Left renal pelvis (tissue), 4 donors: ENCODE measurements around the gene EID2. TPM values are rescaled to one million over a fixed set of nuclear protein-coding genes. Genes with fewer than 3 reads are reported as not detected.

Source experiments
- DNase-seq, 4 donors: peaks; one replicate each; pipeline ENCODE4 v3.0.0-alpha.2; 2013; ENCODE audit warnings: low read depth in 4 of 4, low spot score in 3 of 4
- polyA plus RNA-seq, 4 donors: library from polyadenylated mRNA; unstranded; fragments of 120-200 nt; gene quantifications; one replicate each; pipeline ENCODE4 v1.2.1, GENCODE V29; 2013; ENCODE audit not compliant: insufficient read length in 4 of 4

Gene EID2
- polyA plus RNA-seq, 4 donors, result 16.2 to 24.3 (median 20.1) TPM

GRCh38 chr19:39506944-39507714 is 32.8 kb downstream of the EID2 start:
- no peak for DNase-seq

GRCh38 chr19:39506598-39506943 is 33.4 kb downstream of the EID2 start:
- DNase-seq, result no peak

- no peak for DNase-seq
Measured at GRCh38 chr19:39502640-39503417, 37.1 kb downstream of the EID2 start.

GRCh38 chr19:39501340-39501739 is 38.6 kb downstream of the EID2 start:
- DNase-seq, result no peak

- no peak for DNase-seq
Measured at GRCh38 chr19:39500543-39500942, 39.4 kb downstream of the EID2 start.

- no peak for DNase-seq
Measured at GRCh38 chr19:39499932-39500331, 40.0 kb downstream of the EID2 start.

- no peak for DNase-seq
Measured at GRCh38 chr19:39498798-39499642, 40.9 kb downstream of the EID2 start, which contains the start of gene DLL3. TSS of gene DLL3 (plus strand) at chr19:39498947. CDS start at chr19:39498975, 28 bp downstream.

- no peak for DNase-seq
Measured at GRCh38 chr19:39497996-39498797, 41.8 kb downstream of the EID2 start.

- no peak for DNase-seq
Measured at GRCh38 chr19:39497701-39497995, 42.3 kb downstream of the EID2 start.

GRCh38 chr19:39496063-39496462 is 43.9 kb downstream of the EID2 start:
- no peak for DNase-seq

- DNase-seq, result no peak
Measured at GRCh38 chr19:39494661-39495060, 45.3 kb downstream of the EID2 start.

- no peak for DNase-seq
Measured at GRCh38 chr19:39492788-39493187, 47.2 kb downstream of the EID2 start.

- DNase-seq, result no peak
Measured at GRCh38 chr19:39492225-39492624, 47.7 kb downstream of the EID2 start.

- no peak for DNase-seq
Measured at GRCh38 chr19:39489756-39490155, 50.2 kb downstream of the EID2 start.

Other genes with a start within 250 kb of the EID2 start
- not detected for gene IFNL1, start 243.8 kb downstream of the EID2 start, polyA plus RNA-seq
- 1 to 10 TPM; 1.2 to 2.0 (median 1.7) TPM for gene LRFN1, start 219.3 kb downstream of the EID2 start, polyA plus RNA-seq
- 10 to 100 TPM; 22.1 to 23.8 (median 22.1) TPM for gene GMFG, start 204.1 kb downstream of the EID2 start, polyA plus RNA-seq
- 100 to 1,000 TPM in 3 of 4 donors, 10 to 100 TPM in 1; 89.6 to 139 (median 111) TPM for gene SAMD4B, start 197.7 kb downstream of the EID2 start, polyA plus RNA-seq
- 10 to 100 TPM; 53.9 to 76.8 (median 65.2) TPM for gene PAF1, start 149.1 kb downstream of the EID2 start, polyA plus RNA-seq
- 10 to 100 TPM; 34.1 to 42.3 (median 38.4) TPM for gene MED29, start 148.8 kb downstream of the EID2 start, polyA plus RNA-seq
- 100 to 1,000 TPM in 1 of 4 donors, 10 to 100 TPM in 3; 18.4 to 945 (median 37.0) TPM for gene ZFP36, start 133.3 kb downstream of the EID2 start, polyA plus RNA-seq
- gene PLEKHG2, start 127.5 kb downstream of the EID2 start, polyA plus RNA-seq, result 100 to 1,000 TPM in 1 of 4 donors, 10 to 100 TPM in 3; 67.3 to 130 (median 90.1) TPM
- gene RPS16, start 104.2 kb downstream of the EID2 start, polyA plus RNA-seq, result 1,000 to 10,000 TPM; 1,121 to 1,373 (median 1,329) TPM
- 100 to 1,000 TPM; 112 to 158 (median 132) TPM for gene SUPT5H, start 94.6 kb downstream of the EID2 start, polyA plus RNA-seq
- gene TIMM50, start 59.3 kb downstream of the EID2 start, polyA plus RNA-seq, result 10 to 100 TPM; 48.5 to 94.1 (median 74.2) TPM
- gene DLL3, start 41.2 kb downstream of the EID2 start, polyA plus RNA-seq, result under 1 TPM; 0.33 to 0.78 (median 0.64) TPM
- gene SELENOV, start 25.0 kb downstream of the EID2 start, polyA plus RNA-seq, result 1 to 10 TPM; 3.2 to 8.2 (median 5.5) TPM
- 1 to 10 TPM; 4.2 to 5.3 (median 4.5) TPM for gene EID2B, start 7.3 kb downstream of the EID2 start, polyA plus RNA-seq
- not detected for gene LGALS13, start 62.4 kb upstream of the EID2 start, polyA plus RNA-seq
- gene LGALS16, start 115.8 kb upstream of the EID2 start, polyA plus RNA-seq, result not detected
- not detected for gene LGALS14, start 164.3 kb upstream of the EID2 start, polyA plus RNA-seq
- gene CLC, start 197.9 kb upstream of the EID2 start, polyA plus RNA-seq, result 1 to 10 TPM; 1.1 to 5.5 (median 1.5) TPM
- not detected for gene LEUTX, start 238.7 kb upstream of the EID2 start, polyA plus RNA-seq